Upper lobe of right lung (tissue), 1 donor: Measurements from ENCODE around the gene SNTA1. TPM values are rescaled to one million over a fixed set of nuclear protein-coding genes. Genes with fewer than 3 reads are reported as not detected.

Experiments
- ATAC-seq: fragments of 200-7000 bp; cut with Tn5 transposase; one replicate; pipeline ENCODE4 v1.9.1; 2020; ENCODE audit warnings: mild to moderate bottlenecking, moderate library complexity
- DNase-seq: peaks from one replicate; pipeline ENCODE4 v3.0.0-alpha.2; 2020
- H3K27ac ChIP-seq: fragments of 200-600 bp; one replicate; pipeline ENCODE4 v1.8.0; 2022
- H3K27me3 ChIP-seq: fragments of 200-600 bp; one replicate; pipeline ENCODE4 v1.8.0; 2022; ENCODE audit warnings: mild to moderate bottlenecking
- H3K36me3 ChIP-seq: fragments of 200-600 bp; one replicate; pipeline ENCODE4 v1.8.0; 2022
- H3K4me1 ChIP-seq: fragments of 200-600 bp; one replicate; pipeline ENCODE4 v1.8.0; 2022
- H3K4me3 ChIP-seq: fragments of 200-600 bp; one replicate; pipeline ENCODE4 v1.8.0; 2022; ENCODE audit warnings: mild to moderate bottlenecking
- H3K9me3 ChIP-seq: fragments of 200-600 bp; one replicate; pipeline ENCODE4 v1.8.0; 2022
- CTCF ChIP-seq: fragments of 200-600 bp; IDR thresholded peaks from one replicate; pipeline ENCODE4 v1.8.0; 2022; ENCODE audit warnings: antibody characterized with exemption
- intact Hi-C: fragments of 100-400 bp; cut with DNase I; formaldehyde crosslinking; loops from one replicate; pipeline ENCODE4 v1.11.0; 2022
- total RNA-seq: library from RNA; stranded (reverse); fragmentation: NEBNext Ultra II Directional; extraction: Animal tissue kit (Norgen Biotek cat#: 25700); gene quantifications from one replicate; pipeline ENCODE4 v1.2.1, GENCODE V29; 2021
- donor health status: DM: no; HTN: yes; CAD: no; lungs with severe emphysema.

SNTA1 gene
- total RNA-seq, 1 donor from 2014 or later, result 8.6 TPM

GRCh38 chr20:33388268-33388667, 55.3 kb downstream of the SNTA1 start:
- Histone ChIP-seq H3K4me3 (no peak overlapping the region), H3K4me1 (no peaks in the 10 kb centered on the region), H3K36me3 (peaks cover 79% of the 10 kb centered on the region), H3K27me3 (no peaks in the 10 kb centered on the region), H3K27ac (no peak overlapping the region), H3K9me3 (no peaks in the 10 kb centered on the region)
- intact Hi-C loops, result no loop called here
- DNase-seq (no peak), ATAC-seq (no peak)
- TF ChIP-seq CTCF, result no peak

GRCh38 chr20:33387177-33387576, 56.4 kb downstream of the SNTA1 start:
- TF ChIP-seq CTCF, result no peak
- no peaks in the 10 kb centered on the region for H3K27me3 ChIP-seq
- no peak overlapping the region for H3K4me3 ChIP-seq
- no peak overlapping the region for H3K27ac ChIP-seq
- H3K36me3 ChIP-seq, result peaks cover 81% of the 10 kb centered on the region
- no peaks in the 10 kb centered on the region for H3K4me1 ChIP-seq
- no peaks in the 10 kb centered on the region for H3K9me3 ChIP-seq
- no peak for DNase-seq
- ATAC-seq, result no peak
- intact Hi-C loops, result no loop called here

- TF ChIP-seq CTCF, result no peak
- Histone ChIP-seq H3K27ac (no peak overlapping the region), H3K4me3 (no peak overlapping the region), H3K27me3 (no peaks in the 10 kb centered on the region), H3K36me3 (peaks cover 81% of the 10 kb centered on the region), H3K4me1 (no peaks in the 10 kb centered on the region), H3K9me3 (no peaks in the 10 kb centered on the region)
- DNase-seq (no peak), ATAC-seq (no peak)
- intact Hi-C loops, result no loop called here
Measured at GRCh38 chr20:33386673-33387072, 56.9 kb downstream of the SNTA1 start.

GRCh38 chr20:33377366-33377765, 66.2 kb downstream of the SNTA1 start:
- Histone ChIP-seq H3K4me3 (no peak overlapping the region), H3K27me3 (no peaks in the 10 kb centered on the region), H3K9me3 (no peaks in the 10 kb centered on the region), H3K36me3 (peaks cover 74% of the 10 kb centered on the region), H3K4me1 (no peaks in the 10 kb centered on the region), H3K27ac (no peak overlapping the region)
- ATAC-seq (no peak), DNase-seq (no peak)
- intact Hi-C loops, result no loop called here
- no peak for TF ChIP-seq CTCF

- ATAC-seq (peak; percentile 61), DNase-seq (no peak)
- Histone ChIP-seq H3K27ac (no peak overlapping the region), H3K4me3 (no peak overlapping the region), H3K36me3 (peaks cover 76% of the 10 kb centered on the region), H3K4me1 (no peaks in the 10 kb centered on the region), H3K9me3 (no peaks in the 10 kb centered on the region), H3K27me3 (no peaks in the 10 kb centered on the region)
- no peak for TF ChIP-seq CTCF
- intact Hi-C loops, result no loop called here
Measured at GRCh38 chr20:33373735-33374605, 69.6 kb downstream of the SNTA1 start.
